HUES48 (cell line): ENCODE data around the gene FCER1A.

Experiments used
- H3K27ac ChIP-seq: one replicate; pipeline ENCODE4 v1.7.0; 2013; ENCODE audit warnings: low read depth, low read length, inconsistent platforms
- H3K27me3 ChIP-seq: 2 replicates; pipeline ENCODE4 v1.6.1; 2013; ENCODE audit warnings: mild to moderate bottlenecking, low read length; ENCODE audit not compliant: control insufficient read depth, insufficient read depth
- H3K36me3 ChIP-seq: 2 replicates; pipeline ENCODE4 v1.6.1; 2013; ENCODE audit warnings: low read length; ENCODE audit not compliant: control insufficient read depth, insufficient read depth
- H3K4me1 ChIP-seq: 2 replicates; pipeline ENCODE4 v1.6.1; 2013; ENCODE audit warnings: mild to moderate bottlenecking, low read length; ENCODE audit not compliant: control insufficient read depth, insufficient read depth
- H3K4me3 ChIP-seq: 2 replicates; pipeline ENCODE4 v1.5.1; 2013; ENCODE audit warnings: mild to moderate bottlenecking, low read depth, low read length
- H3K9ac ChIP-seq: 2 replicates; pipeline ENCODE4 v1.6.1; 2013; ENCODE audit warnings: mild to moderate bottlenecking, low read depth, low read length, moderate library complexity
- H3K9me3 ChIP-seq: 2 replicates; pipeline ENCODE4 v1.6.1; 2013; ENCODE audit warnings: low read length; ENCODE audit not compliant: control insufficient read depth, insufficient read depth

The FCER1A gene

DNA sequence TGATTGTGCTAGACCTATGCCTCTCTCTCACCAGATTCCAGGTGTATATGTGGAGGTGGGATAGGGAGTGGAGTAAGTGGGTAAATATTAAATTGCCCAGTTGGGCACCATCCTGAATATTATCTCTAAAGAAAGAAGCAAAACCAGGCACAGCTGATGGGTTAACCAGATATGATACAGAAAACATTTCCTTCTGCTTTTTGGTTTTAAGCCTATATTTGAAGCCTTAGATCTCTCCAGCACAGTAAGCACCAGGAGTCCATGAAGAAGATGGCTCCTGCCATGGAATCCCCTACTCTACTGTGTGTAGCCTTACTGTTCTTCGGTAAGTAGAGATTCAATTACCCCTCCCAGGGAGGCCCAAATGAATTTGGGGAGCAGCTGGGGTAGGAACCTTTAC is at the start of gene FCER1A:
FCER1A (plus strand) TSS at position 242 of the 400 bp plus-strand sequence; CDS start at position 271, 29 bp downstream.
- no peak within 1 kb of the TSS for H3K27ac ChIP-seq
- H3K27me3 ChIP-seq, result no peaks in the 10 kb centered on the region
- H3K4me3 ChIP-seq, result no peak within 1 kb of the TSS
- no peak within 1 kb of the TSS for H3K9ac ChIP-seq
- H3K36me3 ChIP-seq, result no peaks in the 10 kb centered on the region
- H3K4me1 ChIP-seq, result 0 out of 2 replicates have a peak, but pooled peaks cover 1% of the 10 kb centered on the region
- no peaks in the 10 kb centered on the region for H3K9me3 ChIP-seq

DNA sequence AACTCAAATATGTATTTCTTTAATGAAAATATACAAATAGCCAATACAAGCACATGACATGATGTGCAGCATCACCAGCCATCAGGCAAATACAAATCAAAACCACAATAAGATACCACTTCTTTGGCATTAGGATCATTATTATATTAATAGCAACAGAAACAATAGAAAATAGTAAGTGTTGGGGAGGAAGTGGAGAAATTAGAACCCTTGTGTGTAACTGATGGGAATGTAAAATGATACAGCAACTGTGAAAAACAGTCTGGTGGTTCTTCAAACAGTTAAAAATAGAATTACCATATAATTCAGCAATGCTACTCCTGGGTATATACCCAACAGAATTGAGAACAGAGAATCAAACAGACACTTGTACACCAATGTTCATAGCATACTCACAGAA is 40.8 kb upstream of the FCER1A start:
- H3K4me3 ChIP-seq, result no peak overlapping the region
- H3K36me3 ChIP-seq, result no peaks in the 10 kb centered on the region
- H3K4me1 ChIP-seq, result no peaks in the 10 kb centered on the region
- H3K9ac ChIP-seq, result no peak overlapping the region
- H3K27ac ChIP-seq, result no peak overlapping the region
- H3K9me3 ChIP-seq, result no peaks in the 10 kb centered on the region
- no peaks in the 10 kb centered on the region for H3K27me3 ChIP-seq

DNA sequence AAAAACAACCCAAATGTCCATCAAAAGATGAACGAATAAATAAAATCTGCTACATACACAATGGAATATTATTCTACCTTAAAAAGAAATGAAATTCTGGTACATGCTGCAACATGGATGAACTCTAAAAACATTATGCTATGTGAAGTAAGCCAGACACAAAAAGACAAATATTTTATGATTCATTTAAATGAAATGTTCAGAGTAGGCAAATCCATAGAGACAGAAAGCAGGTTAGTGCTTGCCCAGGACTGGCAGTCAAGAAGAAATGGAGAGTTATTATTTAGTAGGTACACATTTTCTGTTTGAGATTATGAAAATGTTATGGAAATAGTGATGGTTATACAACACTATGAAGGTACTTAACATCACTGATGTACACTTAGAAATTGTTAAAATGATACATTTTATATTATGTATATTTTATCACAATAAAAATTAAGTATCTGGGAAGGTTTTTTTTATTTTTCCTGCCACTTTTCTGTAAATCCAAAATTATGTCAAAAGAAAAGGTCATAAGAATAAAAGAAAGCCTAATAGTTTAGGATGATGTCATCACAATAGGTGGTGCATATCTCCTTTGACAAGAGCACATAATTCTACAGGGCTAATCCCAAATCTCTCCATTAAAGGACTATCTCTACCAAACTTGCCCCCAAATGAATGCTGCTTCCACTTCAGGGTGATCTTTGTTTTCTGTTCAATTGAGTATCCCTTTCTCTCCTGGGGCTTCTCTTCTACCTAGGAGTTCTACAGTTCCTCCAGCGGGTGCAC is 40.2 kb upstream of the FCER1A start:
- Histone ChIP-seq H3K36me3 (no peaks in the 10 kb centered on the region), H3K27me3 (no peaks in the 10 kb centered on the region), H3K4me1 (no peaks in the 10 kb centered on the region), H3K9ac (no peak overlapping the region), H3K9me3 (no peaks in the 10 kb centered on the region), H3K27ac (no peak overlapping the region), H3K4me3 (no peak overlapping the region)

DNA sequence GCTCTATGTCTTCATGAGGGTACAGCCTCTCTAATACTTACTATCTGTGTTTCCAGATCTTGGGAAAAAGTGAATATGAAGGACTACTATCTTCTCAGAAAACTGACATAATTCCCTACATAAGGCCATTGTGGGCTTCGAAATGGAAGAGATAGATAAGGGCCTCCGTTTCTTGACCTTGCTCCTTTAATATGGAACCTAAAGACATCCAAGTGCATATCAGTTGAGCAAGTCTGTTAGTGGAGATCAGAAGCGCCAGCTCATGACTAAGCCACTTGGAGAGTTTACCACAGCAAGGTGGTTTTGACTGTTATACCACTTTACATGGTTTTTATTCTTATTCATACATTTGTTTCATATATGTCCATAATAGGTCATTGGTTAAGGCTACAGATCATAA is 35.3 kb upstream of the FCER1A start:
- no peaks in the 10 kb centered on the region for H3K36me3 ChIP-seq
- no peaks in the 10 kb centered on the region for H3K27me3 ChIP-seq
- no peak overlapping the region for H3K27ac ChIP-seq
- no peak overlapping the region for H3K9ac ChIP-seq
- no peaks in the 10 kb centered on the region for H3K9me3 ChIP-seq
- no peak overlapping the region for H3K4me3 ChIP-seq
- no peaks in the 10 kb centered on the region for H3K4me1 ChIP-seq

- Histone ChIP-seq H3K4me1 (no peaks in the 10 kb centered on the region), H3K36me3 (no peaks in the 10 kb centered on the region), H3K27ac (no peak overlapping the region), H3K9ac (no peak overlapping the region), H3K9me3 (no peaks in the 10 kb centered on the region), H3K27me3 (no peaks in the 10 kb centered on the region), H3K4me3 (no peak overlapping the region)
Observed at GRCh38 chr1:159274631-159275030, 27.5 kb upstream of the FCER1A start.

DNA sequence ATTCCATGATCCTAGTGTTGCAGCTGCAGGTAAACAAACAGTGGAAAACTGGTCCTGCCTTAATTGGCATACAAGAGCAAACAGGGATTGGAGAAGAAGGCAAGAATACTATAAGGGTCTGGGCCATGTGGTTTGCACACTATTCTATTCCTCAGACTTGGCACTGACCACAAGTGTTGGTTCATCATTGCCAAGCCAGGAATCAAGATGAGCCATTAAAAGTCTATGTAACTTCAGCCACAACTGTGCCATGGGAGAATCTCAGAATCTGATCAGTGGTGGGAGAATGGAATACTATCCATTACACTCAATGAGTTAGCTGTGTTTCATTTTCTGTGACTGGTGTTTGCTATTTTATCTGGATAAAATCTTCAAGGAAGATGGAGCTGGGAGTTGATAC is 26.2 kb upstream of the FCER1A start:
- Histone ChIP-seq H3K27ac (no peak overlapping the region), H3K4me1 (no peaks in the 10 kb centered on the region), H3K36me3 (no peaks in the 10 kb centered on the region), H3K27me3 (no peaks in the 10 kb centered on the region), H3K9ac (no peak overlapping the region), H3K9me3 (no peaks in the 10 kb centered on the region), H3K4me3 (no peak overlapping the region)

GRCh38 chr1:159279773-159280172 is 22.4 kb upstream of the FCER1A start:
- Histone ChIP-seq H3K36me3 (no peaks in the 10 kb centered on the region), H3K9me3 (no peaks in the 10 kb centered on the region), H3K27me3 (no peaks in the 10 kb centered on the region), H3K9ac (no peak overlapping the region), H3K27ac (no peak overlapping the region), H3K4me1 (peaks cover 5% of the 10 kb centered on the region; the same call in 1 of the 2 replicates), H3K4me3 (no peak overlapping the region)

DNA sequence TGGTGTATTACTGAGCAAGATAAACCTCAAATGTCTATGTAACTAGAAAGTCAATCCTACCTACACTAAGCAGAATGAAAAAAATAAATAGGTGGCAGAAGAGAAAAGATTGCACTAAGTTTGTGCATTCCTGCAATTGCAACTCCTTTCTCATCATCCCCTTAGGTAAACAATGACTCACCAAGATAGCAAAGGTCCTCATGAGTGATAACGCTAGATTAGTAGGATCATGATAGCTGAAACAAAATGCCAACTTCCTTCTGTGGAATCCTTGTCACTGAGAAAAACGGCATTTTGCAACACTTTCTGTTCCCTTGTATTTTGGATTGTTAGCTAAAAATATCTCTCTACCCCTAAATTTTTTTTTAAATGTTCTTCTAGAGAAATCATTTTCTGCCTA is 20.0 kb upstream of the FCER1A start:
- Histone ChIP-seq H3K4me3 (no peak overlapping the region), H3K27me3 (no peaks in the 10 kb centered on the region), H3K4me1 (peaks cover 5% of the 10 kb centered on the region; the same call in 1 of the 2 replicates), H3K36me3 (no peaks in the 10 kb centered on the region), H3K9me3 (no peaks in the 10 kb centered on the region), H3K9ac (no peak overlapping the region), H3K27ac (peak overlapping the region; percentile 33)

DNA sequence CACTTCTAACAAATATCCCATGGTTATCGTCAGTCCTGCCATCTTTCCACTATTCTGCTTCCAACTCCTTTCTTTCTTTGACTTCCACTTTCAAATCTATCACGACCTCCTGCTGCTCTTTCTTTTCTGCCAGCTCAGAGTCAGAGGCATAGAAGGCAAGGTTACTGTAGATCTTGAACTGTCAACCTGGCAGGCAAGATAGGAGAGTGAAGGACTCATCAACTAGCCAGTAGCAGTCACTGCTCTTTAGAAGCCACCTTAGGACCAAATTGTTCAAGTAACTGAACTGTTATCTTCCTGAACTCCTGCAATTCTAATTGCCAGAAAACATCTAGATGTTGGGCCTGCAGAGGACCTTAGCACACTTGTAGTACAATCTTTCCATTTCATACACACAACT is 13.1 kb upstream of the FCER1A start:
- Histone ChIP-seq H3K4me3 (no peak overlapping the region), H3K36me3 (no peaks in the 10 kb centered on the region), H3K27me3 (no peaks in the 10 kb centered on the region), H3K9ac (no peak overlapping the region), H3K27ac (no peak overlapping the region), H3K9me3 (no peaks in the 10 kb centered on the region), H3K4me1 (no peaks in the 10 kb centered on the region)

- Histone ChIP-seq H3K9ac (no peak overlapping the region), H3K36me3 (no peaks in the 10 kb centered on the region), H3K4me3 (no peak overlapping the region), H3K9me3 (no peaks in the 10 kb centered on the region), H3K27ac (no peak overlapping the region), H3K27me3 (no peaks in the 10 kb centered on the region), H3K4me1 (no peaks in the 10 kb centered on the region)
Observed at GRCh38 chr1:159291424-159291823, 10.7 kb upstream of the FCER1A start.

GRCh38 chr1:159296706-159297375 is 5.3 kb upstream of the FCER1A start:
- H3K36me3 ChIP-seq, result no peaks in the 10 kb centered on the region
- H3K9me3 ChIP-seq, result no peaks in the 10 kb centered on the region
- no peak overlapping the region for H3K27ac ChIP-seq
- no peaks in the 10 kb centered on the region for H3K4me1 ChIP-seq
- no peak overlapping the region for H3K9ac ChIP-seq
- no peaks in the 10 kb centered on the region for H3K27me3 ChIP-seq
- no peak overlapping the region for H3K4me3 ChIP-seq
